Type B pancreatic cell (in vitro differentiated cells): Measurements from ENCODE around the gene ZMYM2. TPM values are rescaled to one million over a fixed set of nuclear protein-coding genes. Genes with fewer than 3 reads are reported as not detected.
A peak's percentile ranks its signal among the peaks of the same experiment; 100 is the strongest.

ENCODE experiments used
- DNase-seq: peaks from one replicate; pipeline ENCODE4 v3.0.0; 2021; ENCODE audit warnings: mixed read lengths; ENCODE audit not compliant: unreplicated experiment; ENCODE audit errors: extremely low spot score
- H3K27ac Mint-ChIP-seq: 2 replicates; pipeline ENCODE4 v1.8.0; 2021; ENCODE audit warnings: mild to moderate bottlenecking, mixed read lengths
- H3K27me3 Mint-ChIP-seq: 2 replicates; pipeline ENCODE4 v1.8.0; 2021; ENCODE audit warnings: mixed read lengths
- H3K36me3 Mint-ChIP-seq: 2 replicates; pipeline ENCODE4 v1.8.0; 2021; ENCODE audit warnings: mixed read lengths
- H3K4me1 Mint-ChIP-seq: one replicate; pipeline ENCODE4 v1.8.0; 2021; ENCODE audit warnings: mixed read lengths; ENCODE audit not compliant: unreplicated experiment
- H3K4me3 Mint-ChIP-seq: 2 replicates; pipeline ENCODE4 v1.8.0; 2021; ENCODE audit warnings: mild to moderate bottlenecking, mixed read lengths
- H3K9me3 Mint-ChIP-seq: 2 replicates; pipeline ENCODE4 v1.8.0; 2021; ENCODE audit warnings: mixed read lengths
- CTCF ChIP-seq: fragments of 200-600 bp; sonication (generic); conservative IDR thresholded peaks from 2 replicates; pipeline ENCODE4 v1.5.0; 2021; ENCODE audit warnings: antibody characterized with exemption, mild to moderate bottlenecking
- total RNA-seq: library from RNA; stranded (reverse); gene quantifications from 2 replicates; pipeline ENCODE4 v1.2.1, GENCODE V29; 2021; ENCODE audit warnings: low replicate concordance

Gene ZMYM2
- total RNA-seq, 1 donor from 2014 or later: 108 TPM

- no peak for DNase-seq
- Mint-ChIP-seq H3K9me3 (no peaks in the 10 kb centered on the region), H3K36me3 (peaks cover 31% of the 10 kb centered on the region), H3K4me1 (no peaks in the 10 kb centered on the region), H3K27me3 (no peaks in the 10 kb centered on the region), H3K4me3 (no peak overlapping the region), H3K27ac (no peak overlapping the region)
- no peak for TF ChIP-seq CTCF
Observed at GRCh38 chr13:20053016-20053415, 94.5 kb downstream of the ZMYM2 start.

- no peaks in the 10 kb centered on the region for H3K4me1 Mint-ChIP-seq
- H3K36me3 Mint-ChIP-seq: peaks cover 36% of the 10 kb centered on the region
- no peak overlapping the region for H3K27ac Mint-ChIP-seq
Observed at GRCh38 chr13:20053891-20054290, 95.4 kb downstream of the ZMYM2 start.

GRCh38 chr13:20054586-20054985 is 96.1 kb downstream of the ZMYM2 start:
- H3K4me1 Mint-ChIP-seq: no peaks in the 10 kb centered on the region
- H3K36me3 Mint-ChIP-seq: peaks cover 36% of the 10 kb centered on the region
- DNase-seq: no peak
- H3K27me3 Mint-ChIP-seq: no peaks in the 10 kb centered on the region
- H3K9me3 Mint-ChIP-seq: no peaks in the 10 kb centered on the region
- no peak for TF ChIP-seq CTCF
- H3K4me3 Mint-ChIP-seq: no peak overlapping the region
- no peak overlapping the region for H3K27ac Mint-ChIP-seq

More at GRCh38 chr13:20053891-20054290, 95.4 kb downstream of the ZMYM2 start:
- DNase-seq: no peak
- Mint-ChIP-seq H3K27me3 (no peaks in the 10 kb centered on the region), H3K4me3 (no peak overlapping the region), H3K9me3 (no peaks in the 10 kb centered on the region)
- TF ChIP-seq CTCF: no peak

GRCh38 chr13:20057214-20057613 is 98.7 kb downstream of the ZMYM2 start:
- no peak overlapping the region for H3K27ac Mint-ChIP-seq
- H3K4me3 Mint-ChIP-seq: no peak overlapping the region
- no peaks in the 10 kb centered on the region for H3K4me1 Mint-ChIP-seq
- H3K9me3 Mint-ChIP-seq: no peaks in the 10 kb centered on the region
- DNase-seq: no peak
- peaks cover 34% of the 10 kb centered on the region for H3K36me3 Mint-ChIP-seq
- TF ChIP-seq CTCF: no peak
- no peaks in the 10 kb centered on the region for H3K27me3 Mint-ChIP-seq

- no peak for DNase-seq
- no peak overlapping the region for H3K27ac Mint-ChIP-seq
- H3K9me3 Mint-ChIP-seq: no peaks in the 10 kb centered on the region
- no peak overlapping the region for H3K4me3 Mint-ChIP-seq
- H3K27me3 Mint-ChIP-seq: no peaks in the 10 kb centered on the region
- TF ChIP-seq CTCF: peak; percentile 14
- H3K36me3 Mint-ChIP-seq: peaks cover 27% of the 10 kb centered on the region
- no peaks in the 10 kb centered on the region for H3K4me1 Mint-ChIP-seq
Observed at GRCh38 chr13:20057963-20058362, 99.4 kb downstream of the ZMYM2 start.

- H3K36me3 Mint-ChIP-seq: peaks cover 27% of the 10 kb centered on the region
Observed at GRCh38 chr13:20058476-20058875, 99.9 kb downstream of the ZMYM2 start.

More at GRCh38 chr13:20058476-20058875, 99.9 kb downstream of the ZMYM2 start:
- H3K27ac Mint-ChIP-seq: peak overlapping the region; percentile 50
- TF ChIP-seq CTCF: no peak
- H3K9me3 Mint-ChIP-seq: no peaks in the 10 kb centered on the region
- H3K27me3 Mint-ChIP-seq: no peaks in the 10 kb centered on the region
- DNase-seq: no peak
- no peaks in the 10 kb centered on the region for H3K4me1 Mint-ChIP-seq
- H3K4me3 Mint-ChIP-seq: no peak overlapping the region
